CD8-positive, alpha-beta memory T cell (primary cell): Measurements from ENCODE around the gene SGMS1. TPM values are rescaled to one million over a fixed set of nuclear protein-coding genes. Genes with fewer than 3 reads are reported as not detected.

Source experiments
- CTCF ChIA-PET: fragments of 350-600 bp; sonication (Branson Sonifier 250); formaldehyde crosslinking; loops from one replicate; lab custom pipeline; 2021; ENCODE audit warnings: antibody characterized with exemption; lab: Charles Lee
- POLR2A ChIA-PET: fragments of 350-600 bp; sonication (Branson Sonifier 250); formaldehyde crosslinking; loops from one replicate; lab custom pipeline; 2021; ENCODE audit warnings: antibody characterized with exemption; lab: Charles Lee
- DNase-seq, 5 donors: peaks; one replicate each; pipeline versions ENCODE4 v3.0.0 to v3.0.0-alpha.2; 2020 to 2022; ENCODE audit warnings: mixed read lengths in 1 of 5
- H3K27ac ChIP-seq: one replicate; pipeline ENCODE4 v1.7.0; 2013; ENCODE audit warnings: low read depth, mild to moderate bottlenecking, low read length, moderate library complexity
- H3K27me3 ChIP-seq: 2 replicates; pipeline ENCODE4 v1.7.0; 2013; ENCODE audit warnings: low read length, mild to moderate bottlenecking; ENCODE audit not compliant: insufficient read depth, poor library complexity, severe bottlenecking
- H3K36me3 ChIP-seq: 2 replicates; pipeline ENCODE4 v1.7.0; 2013; ENCODE audit warnings: mild to moderate bottlenecking, low read length, moderate library complexity; ENCODE audit not compliant: insufficient read depth
- H3K4me1 ChIP-seq: 2 replicates; pipeline ENCODE4 v1.7.0; 2013; ENCODE audit warnings: mild to moderate bottlenecking, low read length, moderate library complexity; ENCODE audit not compliant: insufficient read depth
- H3K4me3 ChIP-seq: 2 replicates; pipeline ENCODE4 v1.7.0; 2013; ENCODE audit warnings: mild to moderate bottlenecking, low read length
- H3K9me3 ChIP-seq: 2 replicates; pipeline ENCODE4 v1.7.0; 2013; ENCODE audit warnings: mild to moderate bottlenecking, low read length
- H3K27ac Mint-ChIP-seq, 8 donors: one replicate each; pipeline ENCODE4 v1.8.0; 2020 to 2021; ENCODE audit warnings: mixed read lengths in 8 of 8, mild to moderate bottlenecking in 6 of 8, inconsistent platforms in 3 of 8, moderate library complexity in 3 of 8
- H3K27me3 Mint-ChIP-seq, 2 donors: one replicate each; pipeline ENCODE4 v1.8.0; 2020 to 2021; ENCODE audit warnings: mixed read lengths in 2 of 2, mild to moderate bottlenecking in 1 of 2, moderate library complexity in 1 of 2
- H3K36me3 Mint-ChIP-seq, 3 donors: one replicate each; pipeline ENCODE4 v1.8.0; 2020 to 2021; ENCODE audit warnings: mixed read lengths in 3 of 3, inconsistent platforms in 1 of 3, mild to moderate bottlenecking in 1 of 3
- H3K4me1 Mint-ChIP-seq, 3 donors: one replicate each; pipeline ENCODE4 v1.8.0; 2020 to 2021; ENCODE audit warnings: mixed read lengths in 3 of 3, inconsistent platforms in 1 of 3, mild to moderate bottlenecking in 1 of 3
- H3K4me3 Mint-ChIP-seq, 7 donors: one replicate each; pipeline ENCODE4 v1.8.0; 2020 to 2021; ENCODE audit warnings: mixed read lengths in 7 of 7, mild to moderate bottlenecking in 6 of 7, moderate library complexity in 4 of 7, inconsistent platforms in 2 of 7
- H3K9me3 Mint-ChIP-seq, 5 donors: one replicate each; pipeline ENCODE4 v1.8.0; 2020 to 2022; ENCODE audit warnings: mixed read lengths in 5 of 5, mild to moderate bottlenecking in 3 of 5, moderate library complexity in 2 of 5, inconsistent platforms in 1 of 5
- polyA plus RNA-seq: library from polyadenylated mRNA; unstranded; fragments of 300-500 nt; fragmentation: Illumina TruSeq; gene quantifications from one replicate; pipeline ENCODE4 v1.2.3, GENCODE V29; 2021
- total RNA-seq, 2 experiments: library from RNA; stranded (reverse); gene quantifications; one replicate each; pipeline ENCODE4 v1.2.3, GENCODE V29; 2021

Gene SGMS1
- total and polyA plus RNA-seq, 3 experiments from 2014 or later, result 11.3 to 14.5 (median 13.5) TPM

GRCh38 chr10:50635286-50635685, 11.5 kb upstream of the SGMS1 start:
- no peaks in the 10 kb centered on the region for H3K9me3 Mint-ChIP-seq
- Histone ChIP-seq H3K4me3 (no peak overlapping the region), H3K27me3 (no peaks in the 10 kb centered on the region), H3K9me3 (no peaks in the 10 kb centered on the region), H3K4me1 (peaks cover 25% of the 10 kb centered on the region), H3K36me3 (no peaks in the 10 kb centered on the region), H3K27ac (no peak overlapping the region)
- H3K27ac Mint-ChIP-seq, result peak overlapping the region in 1 of 8 donors; percentile 18
- no peak for DNase-seq
- H3K4me3 Mint-ChIP-seq, result peak overlapping the region in 3 of 7 donors; percentile 15 to 47 (median 22)
- ChIA-PET CTCF (interaction anchor here (3.2 kb wide), 1 partner anchor 10 kb away, joined by 22 read pairs; the partner anchor contains the start of gene SGMS1), POLR2A (interaction anchor here (3.4 kb wide), 1 partner anchor 11 kb away, joined by 53 read pairs; the partner anchor contains the start of gene SGMS1)
- H3K4me1 Mint-ChIP-seq, result peaks cover 32 to 50% (median 42%) of the 10 kb centered on the region in 3 donors
- peaks cover 0 to 3% (median 1%) of the 10 kb centered on the region in 3 donors for H3K36me3 Mint-ChIP-seq
- no peaks in the 10 kb centered on the region for H3K27me3 Mint-ChIP-seq

DNA sequence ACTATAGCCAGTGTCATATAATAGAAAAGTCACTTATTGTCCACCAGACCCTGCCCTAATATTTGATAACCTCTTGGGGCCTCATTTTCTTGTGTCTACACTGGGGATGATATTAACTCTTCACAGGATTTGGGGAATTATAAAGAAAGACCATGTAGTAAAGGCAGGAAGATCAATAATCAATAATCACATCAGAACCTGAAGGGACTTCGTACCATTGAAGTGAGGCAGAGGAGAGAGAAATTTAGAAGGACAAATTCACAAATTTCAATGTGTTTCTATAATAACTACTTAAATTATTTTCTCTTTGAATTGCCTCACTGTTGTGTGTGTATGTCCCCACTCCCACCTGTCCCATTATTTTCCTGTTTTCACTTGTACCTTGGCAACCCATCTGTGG, 10.7 kb upstream of the SGMS1 start:
- Histone ChIP-seq H3K27ac (no peak overlapping the region), H3K27me3 (no peaks in the 10 kb centered on the region), H3K4me3 (no peak overlapping the region), H3K36me3 (no peaks in the 10 kb centered on the region), H3K9me3 (no peaks in the 10 kb centered on the region), H3K4me1 (peaks cover 25% of the 10 kb centered on the region)
- peaks cover 0 to 3% (median 2%) of the 10 kb centered on the region in 3 donors for H3K36me3 Mint-ChIP-seq
- no peaks in the 10 kb centered on the region for H3K27me3 Mint-ChIP-seq
- no peak overlapping the region for H3K4me3 Mint-ChIP-seq
- DNase-seq, result no peak
- ChIA-PET POLR2A (no interaction called here), CTCF (interaction anchor here (3.2 kb wide), 1 partner anchor 10 kb away, joined by 22 read pairs; the partner anchor contains the start of gene SGMS1)
- H3K4me1 Mint-ChIP-seq, result peaks cover 32 to 50% (median 42%) of the 10 kb centered on the region in 3 donors
- H3K9me3 Mint-ChIP-seq, result no peaks in the 10 kb centered on the region
- H3K27ac Mint-ChIP-seq, result no peak overlapping the region

- H3K36me3 ChIP-seq, result no peaks in the 10 kb centered on the region
- no peaks in the 10 kb centered on the region for H3K9me3 ChIP-seq
- no peak overlapping the region for H3K27ac Mint-ChIP-seq
- H3K4me3 Mint-ChIP-seq, result no peak overlapping the region
- H3K27me3 ChIP-seq, result no peaks in the 10 kb centered on the region
- peaks cover 0 to 3% (median 2%) of the 10 kb centered on the region in 3 donors for H3K36me3 Mint-ChIP-seq
- H3K4me3 ChIP-seq, result no peak overlapping the region
- no peaks in the 10 kb centered on the region for H3K27me3 Mint-ChIP-seq
- peaks cover 7% of the 10 kb centered on the region for H3K4me1 ChIP-seq
- ChIA-PET POLR2A (no interaction called here), CTCF (no interaction called here)
- H3K27ac ChIP-seq, result no peak overlapping the region
- no peak for DNase-seq
- no peaks in the 10 kb centered on the region for H3K9me3 Mint-ChIP-seq
- peaks cover 11 to 24% (median 17%) of the 10 kb centered on the region in 3 donors for H3K4me1 Mint-ChIP-seq
Measured at GRCh38 chr10:50631052-50631451, 7.3 kb upstream of the SGMS1 start.

- Histone ChIP-seq H3K4me3 (no peak overlapping the region), H3K36me3 (no peaks in the 10 kb centered on the region), H3K27me3 (no peaks in the 10 kb centered on the region), H3K4me1 (peaks cover 9% of the 10 kb centered on the region), H3K27ac (no peak overlapping the region), H3K9me3 (no peaks in the 10 kb centered on the region)
- H3K4me1 Mint-ChIP-seq, result peaks cover 11 to 19% (median 15%) of the 10 kb centered on the region in 3 donors
- no peak for DNase-seq
- no peak overlapping the region for H3K4me3 Mint-ChIP-seq
- ChIA-PET POLR2A (no interaction called here), CTCF (no interaction called here)
- peaks cover 0 to 5% (median 2%) of the 10 kb centered on the region in 3 donors for H3K36me3 Mint-ChIP-seq
- H3K27me3 Mint-ChIP-seq, result peaks cover 0 to 2% of the 10 kb centered on the region in 2 donors
- no peak overlapping the region for H3K27ac Mint-ChIP-seq
- no peaks in the 10 kb centered on the region for H3K9me3 Mint-ChIP-seq
Measured at GRCh38 chr10:50629495-50630122, 5.9 kb upstream of the SGMS1 start.

GRCh38 chr10:50627896-50628295, 4.1 kb upstream of the SGMS1 start:
- Histone ChIP-seq H3K36me3 (no peaks in the 10 kb centered on the region), H3K4me1 (peaks cover 9% of the 10 kb centered on the region), H3K9me3 (no peaks in the 10 kb centered on the region), H3K27ac (no peak overlapping the region), H3K27me3 (no peaks in the 10 kb centered on the region), H3K4me3 (no peak overlapping the region)
- Mint-ChIP-seq H3K27me3 (peaks cover 0 to 5% of the 10 kb centered on the region in 2 donors), H3K9me3 (no peaks in the 10 kb centered on the region), H3K4me3 (peak overlapping the region in 1 of 7 donors; percentile 73), H3K27ac (peak overlapping the region in 2 of 8 donors; percentile 38 to 58), H3K4me1 (peaks cover 9% of the 10 kb centered on the region in 3 donors), H3K36me3 (peaks cover 0 to 11% (median 2%) of the 10 kb centered on the region in 3 donors)
- POLR2A ChIA-PET, result no interaction called here
- CTCF ChIA-PET, result no interaction called here
- DNase-seq, result no peak

GRCh38 chr10:50627443-50627842, 3.7 kb upstream of the SGMS1 start:
- CTCF ChIA-PET, result no interaction called here
- Mint-ChIP-seq H3K4me3 (peak overlapping the region in 1 of 7 donors; percentile 73), H3K4me1 (peaks cover 9 to 11% (median 11%) of the 10 kb centered on the region in 3 donors), H3K27ac (peak overlapping the region in 1 of 8 donors; percentile 58), H3K27me3 (peaks cover 0 to 5% of the 10 kb centered on the region in 2 donors), H3K36me3 (peaks cover 0 to 14% (median 2%) of the 10 kb centered on the region in 3 donors), H3K9me3 (no peaks in the 10 kb centered on the region)
- Histone ChIP-seq H3K27ac (no peak overlapping the region), H3K4me1 (peaks cover 9% of the 10 kb centered on the region), H3K9me3 (no peaks in the 10 kb centered on the region), H3K27me3 (no peaks in the 10 kb centered on the region), H3K4me3 (no peak overlapping the region), H3K36me3 (no peaks in the 10 kb centered on the region)
- DNase-seq, result no peak
- POLR2A ChIA-PET, result no interaction called here

- Histone ChIP-seq H3K4me1 (peaks cover 19% of the 10 kb centered on the region), H3K9me3 (no peaks in the 10 kb centered on the region), H3K27me3 (no peaks in the 10 kb centered on the region), H3K4me3 (peak overlapping the region; percentile 99), H3K36me3 (no peaks in the 10 kb centered on the region), H3K27ac (peak overlapping the region; percentile 100)
- ChIA-PET CTCF (interaction anchor here (0.7 to 3.3 kb wide), 4 partner anchors 10 to 65 kb away, joined by 3 to 22 read pairs (median 6); no protein-coding TSS in a partner anchor), POLR2A (interaction anchor here (0.5 to 5.7 kb wide), 2 partner anchors 11 to 262 kb away, joined by 3 to 53 read pairs; no protein-coding TSS in a partner anchor)
- peak in 1 of 5 donors; percentile 9 for DNase-seq
- peaks cover 24 to 28% (median 25%) of the 10 kb centered on the region in 3 donors for H3K4me1 Mint-ChIP-seq
- peaks cover 0 to 21% (median 1%) of the 10 kb centered on the region in 3 donors for H3K36me3 Mint-ChIP-seq
- H3K4me3 Mint-ChIP-seq, result peak overlapping the region; percentile 90 to 97 (median 94)
- H3K27ac Mint-ChIP-seq, result peak overlapping the region; percentile 93 to 100 (median 97)
- H3K9me3 Mint-ChIP-seq, result no peaks in the 10 kb centered on the region
- H3K27me3 Mint-ChIP-seq, result peaks cover 0 to 5% of the 10 kb centered on the region in 2 donors
Measured at GRCh38 chr10:50625649-50626132, 1.9 kb upstream of the SGMS1 start.
